NOMO-1 treated with dmso at 0.1 percent for 144 hours (cell line): Measurements from ENCODE around the gene PKMYT1.

Source experiments
- DNase-seq: peaks from one replicate; lab custom pipeline; 2025; ENCODE audit not compliant: unreplicated experiment; lab: John Stamatoyannopoulos, UW

Gene PKMYT1

GRCh38 chr16:2980227-2981176 lies at the start of gene PKMYT1:
Gene PKMYT1 (minus strand): TSS chr16:2980446. CDS start chr16:2979657, 789 bp downstream.
- DNase-seq = peak; percentile 82

DNA sequence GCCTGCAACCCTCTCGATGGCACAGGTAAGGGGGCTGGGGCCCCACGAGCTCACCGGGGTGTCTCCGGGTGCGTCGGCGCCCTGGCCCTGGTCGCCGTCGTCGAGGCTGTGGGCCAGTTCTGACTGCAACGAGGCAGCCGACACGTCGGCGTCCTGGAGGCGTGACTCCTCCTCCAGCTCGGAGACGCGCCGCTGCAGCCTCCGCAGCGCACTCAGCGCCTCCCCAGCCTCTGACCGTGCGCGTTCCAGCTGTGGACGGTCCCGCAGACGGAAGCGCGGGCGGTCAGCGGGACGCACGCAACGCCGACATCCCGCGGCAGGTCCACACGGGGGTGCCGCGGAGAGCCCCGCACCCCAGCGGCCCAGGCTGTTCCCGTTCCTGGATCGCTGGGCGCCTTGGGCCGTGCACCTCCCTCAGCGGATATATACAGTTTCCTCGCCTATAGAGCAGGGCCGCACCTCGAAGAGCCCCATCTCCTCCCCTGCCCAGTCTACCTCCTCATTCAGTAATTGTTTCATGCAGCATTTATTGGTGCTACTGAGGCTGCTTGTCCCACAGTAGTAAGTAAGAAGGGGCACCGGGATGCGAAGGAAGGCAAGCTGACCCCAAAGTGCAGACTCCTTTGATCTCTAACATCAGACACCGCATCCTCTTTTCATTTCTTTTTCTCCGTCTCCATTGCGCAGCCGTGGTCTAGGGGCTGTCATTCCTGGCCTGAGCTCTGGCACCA lies 49.4 kb upstream of the PKMYT1 start:
- DNase-seq = no peak

GRCh38 chr16:3028716-3029319 lies 48.6 kb upstream of the PKMYT1 start:
- no peak for DNase-seq

- peak; percentile 55 for DNase-seq
These were observed 47.9 kb upstream of the PKMYT1 start for GRCh38 chr16:3027983-3028715.

GRCh38 chr16:3027489-3027795 lies 47.2 kb upstream of the PKMYT1 start:
- no peak for DNase-seq

- DNase-seq = no peak
These were observed 46.6 kb upstream of the PKMYT1 start for GRCh38 chr16:3026609-3027488.

- no peak for DNase-seq
These were observed 45.7 kb upstream of the PKMYT1 start for GRCh38 chr16:3026003-3026378.

- DNase-seq = no peak
These were observed 45.1 kb upstream of the PKMYT1 start for GRCh38 chr16:3025032-3026002.

- DNase-seq = peak; percentile 98
These were observed 43.6 kb upstream of the PKMYT1 start, which contains the start of the genes HCFC1R1 and THOC6 for GRCh38 chr16:3023669-3024478. Gene HCFC1R1 (minus strand): TSS chr16:3023942. CDS start chr16:3023941, 1 bp downstream. Gene THOC6 (plus strand): TSS chr16:3024035. CDS start chr16:3024327, 292 bp downstream.

DNA sequence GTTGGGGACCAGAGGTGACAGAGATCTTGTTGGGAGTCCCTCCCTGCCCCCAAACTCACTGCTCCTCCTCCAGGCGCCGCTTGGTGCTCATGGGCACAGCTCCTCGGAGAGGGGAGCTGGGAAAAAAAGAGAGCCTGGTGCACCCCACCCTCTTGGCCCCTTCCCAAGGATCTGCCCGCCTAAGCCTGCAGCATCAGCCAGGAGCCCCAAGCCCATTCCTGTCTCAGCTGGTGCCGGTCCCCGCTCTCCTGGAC lies 43.1 kb upstream of the PKMYT1 start:
- no peak for DNase-seq

DNA sequence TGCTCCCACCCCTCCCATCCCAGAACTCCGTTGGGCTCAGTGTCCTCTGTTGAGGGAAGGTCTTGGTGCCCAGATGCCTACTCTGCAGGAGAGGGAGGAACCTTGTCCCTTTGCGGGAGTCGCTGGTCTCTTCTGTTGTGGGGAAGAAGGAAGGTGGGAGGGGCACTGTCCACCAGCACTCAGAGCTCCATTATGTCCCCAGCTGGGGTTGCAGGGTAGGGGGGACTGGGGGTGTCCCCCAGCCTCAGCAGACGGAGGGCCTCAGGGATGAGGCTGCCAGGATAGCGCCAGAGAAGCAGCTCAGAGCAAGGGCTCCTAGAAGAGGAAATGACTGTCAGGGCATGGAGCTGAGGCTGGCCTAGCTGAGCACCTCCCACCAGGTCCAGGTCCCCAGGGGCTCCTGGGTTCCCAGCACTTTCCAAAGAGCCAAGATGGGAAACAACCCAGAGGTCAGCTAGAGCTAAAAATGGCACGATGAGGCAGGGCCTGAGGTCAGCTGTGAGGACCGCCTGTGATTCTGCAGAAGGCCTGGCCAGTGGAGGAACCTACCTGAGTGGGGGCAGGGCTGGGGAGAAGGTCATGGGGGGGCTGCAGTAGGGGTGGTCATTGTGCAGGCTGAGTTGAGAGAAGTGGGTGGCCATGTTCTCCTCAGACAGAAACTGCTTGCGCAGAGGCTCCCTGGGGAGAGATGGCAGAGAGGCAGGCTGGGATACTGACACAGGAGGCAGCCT lies 42.6 kb upstream of the PKMYT1 start:
- DNase-seq = no peak

DNA sequence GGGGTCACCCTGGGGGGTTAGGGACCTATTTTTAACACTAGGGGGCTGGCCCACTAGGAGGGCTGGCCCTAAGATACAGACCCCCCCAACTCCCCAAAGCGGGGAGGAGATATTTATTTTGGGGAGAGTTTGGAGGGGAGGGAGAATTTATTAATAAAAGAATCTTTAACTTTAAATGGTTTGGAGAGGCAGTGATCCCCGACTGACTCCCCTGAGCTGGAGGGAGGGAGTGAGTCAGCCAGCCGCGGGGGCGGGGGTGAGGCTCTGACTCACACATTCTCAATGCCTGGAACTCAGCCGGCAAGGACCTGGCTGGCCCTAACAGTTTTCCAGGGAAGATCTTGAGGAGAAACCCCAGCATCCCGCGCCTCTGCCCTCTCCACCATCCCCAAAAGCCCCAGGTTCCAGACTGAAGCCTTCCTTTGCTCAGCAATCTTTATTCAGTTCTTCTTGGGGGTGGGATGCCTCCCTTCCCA lies 42.0 kb upstream of the PKMYT1 start:
- DNase-seq = peak; percentile 47

- DNase-seq = peak; percentile 78
These were observed 41.4 kb upstream of the PKMYT1 start for GRCh38 chr16:3021449-3022207.

- DNase-seq = no peak
These were observed 40.6 kb upstream of the PKMYT1 start for GRCh38 chr16:3020604-3021448.

DNA sequence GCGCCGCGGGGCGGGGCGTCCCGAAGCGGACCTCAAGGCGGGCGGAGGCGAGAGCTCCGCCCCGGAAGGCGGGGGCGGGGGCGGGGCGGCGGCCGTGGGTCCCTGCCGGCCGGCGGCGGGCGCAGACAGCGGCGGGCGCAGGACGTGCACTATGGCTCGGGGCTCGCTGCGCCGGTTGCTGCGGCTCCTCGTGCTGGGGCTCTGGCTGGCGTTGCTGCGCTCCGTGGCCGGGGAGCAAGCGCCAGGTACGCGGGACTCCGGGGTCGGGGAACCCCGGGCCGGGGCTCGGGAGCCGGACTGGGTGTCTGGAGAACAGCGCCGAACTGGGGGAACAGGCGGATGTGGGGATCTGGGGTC lies 40.0 kb upstream of the PKMYT1 start, which contains the start of gene TNFRSF12A:
Gene TNFRSF12A, plus strand, starts transcription at position 122 of the 357 bp plus-strand sequence. Its CDS starts 30 bp downstream, at position 152.
- DNase-seq = peak; percentile 57
